HUDEP-2 (cell line): ENCODE data around the gene COX7A2L.
A peak's percentile ranks its signal among the peaks of the same experiment; 100 is the strongest.
"Not testable (repeated sequence)": the region's sequence is repeated elsewhere in the genome, so short reads cannot be mapped to it uniquely, and the experiment has no call there.

Experiments used
- DNase-seq, 76 experiments: peaks; one replicate each; lab custom pipeline; 2025; ENCODE audit not compliant: unreplicated experiment in 76 of 76; lab: John Stamatoyannopoulos, UW

COX7A2L gene, protein sequence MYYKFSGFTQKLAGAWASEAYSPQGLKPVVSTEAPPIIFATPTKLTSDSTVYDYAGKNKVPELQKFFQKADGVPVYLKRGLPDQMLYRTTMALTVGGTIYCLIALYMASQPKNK

DNA sequence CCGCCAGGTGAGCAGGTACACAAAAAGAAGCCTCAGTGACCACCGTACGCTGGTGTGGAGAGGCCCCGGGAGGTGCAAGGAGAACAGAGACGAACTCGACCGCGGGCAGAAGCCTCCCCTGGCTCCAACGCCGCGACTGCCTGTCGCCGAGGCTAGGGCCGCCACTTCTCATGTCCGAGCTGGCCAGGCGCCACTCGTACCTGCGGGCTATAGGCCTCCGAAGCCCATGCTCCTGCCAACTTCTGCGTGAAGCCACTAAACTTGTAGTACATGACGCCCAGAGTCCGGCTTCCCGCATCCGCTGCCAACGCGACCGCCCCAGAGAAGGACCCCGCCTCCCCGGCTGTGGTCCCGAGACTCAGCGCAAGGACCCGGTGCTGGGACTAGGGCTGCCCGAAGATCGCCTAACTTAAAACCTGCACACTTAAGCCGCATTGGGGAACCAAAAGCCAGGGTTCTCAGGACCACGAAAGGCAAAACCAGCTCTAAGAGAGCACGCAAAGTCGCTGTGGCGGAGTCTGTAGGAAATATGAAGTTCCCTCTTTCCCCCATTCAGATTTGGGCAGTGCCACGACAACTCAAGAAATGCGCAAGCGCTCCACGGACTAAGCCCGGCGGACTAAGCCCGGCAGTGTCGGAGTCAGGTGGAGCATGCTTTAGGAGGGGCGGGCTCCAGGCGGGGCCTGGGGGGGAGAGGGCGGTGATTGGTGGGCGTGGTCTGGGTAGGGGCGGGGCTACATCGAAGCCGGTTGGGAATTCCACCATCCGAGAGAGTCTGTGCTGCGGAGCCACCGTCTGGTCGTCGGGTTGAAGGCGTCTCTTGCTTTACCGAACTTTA lies at the start of gene COX7A2L:
Gene COX7A2L (minus strand): TSS at position 328 of the 838 bp plus-strand sequence. CDS start 56 bp downstream, at position 272.
- peak in 75 of 76 experiments; percentile 48 to 99 (median 91) for DNase-seq

DNA sequence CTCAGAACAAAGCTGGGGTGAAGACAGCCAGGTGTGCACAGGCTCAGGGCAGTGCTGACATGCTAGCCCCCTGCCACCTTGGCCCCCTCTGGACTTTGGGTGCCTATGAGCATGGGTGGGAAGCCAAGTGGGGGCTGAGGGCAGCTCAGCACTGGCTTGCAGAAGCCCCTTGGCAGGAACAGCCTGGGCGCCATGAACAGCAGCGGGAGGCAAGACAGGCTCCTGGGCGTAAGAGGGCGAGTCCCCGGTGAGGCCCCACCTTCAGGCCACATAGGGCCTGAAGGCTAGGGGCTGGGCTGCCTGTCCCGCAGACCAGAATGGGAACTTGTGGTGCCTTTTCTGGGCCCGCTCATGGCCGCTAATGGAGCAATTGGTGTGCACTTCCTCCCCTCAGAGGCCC lies 47.0 kb upstream of the COX7A2L start:
- no peak for DNase-seq

DNA sequence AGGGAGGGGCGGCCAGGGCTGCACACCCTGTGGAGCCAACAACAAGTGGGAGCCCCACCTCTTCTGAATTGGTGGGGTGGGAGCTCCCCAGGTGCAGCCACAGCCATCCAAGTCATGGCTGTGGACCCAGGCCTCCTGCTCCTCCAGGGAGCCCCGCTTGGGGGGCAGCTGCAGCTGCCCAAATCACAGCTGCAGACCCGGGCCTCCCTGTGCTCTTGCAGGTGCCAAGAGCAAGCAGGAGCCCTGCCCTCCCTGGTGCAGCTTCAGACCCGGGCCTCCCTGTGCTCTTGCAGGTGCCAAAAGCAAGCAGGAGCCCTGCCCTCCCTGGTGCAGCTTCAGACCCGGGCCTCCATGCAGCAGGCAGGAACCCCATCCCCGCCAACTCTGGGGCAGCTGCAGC lies 46.5 kb upstream of the COX7A2L start:
- DNase-seq: no peak

DNA sequence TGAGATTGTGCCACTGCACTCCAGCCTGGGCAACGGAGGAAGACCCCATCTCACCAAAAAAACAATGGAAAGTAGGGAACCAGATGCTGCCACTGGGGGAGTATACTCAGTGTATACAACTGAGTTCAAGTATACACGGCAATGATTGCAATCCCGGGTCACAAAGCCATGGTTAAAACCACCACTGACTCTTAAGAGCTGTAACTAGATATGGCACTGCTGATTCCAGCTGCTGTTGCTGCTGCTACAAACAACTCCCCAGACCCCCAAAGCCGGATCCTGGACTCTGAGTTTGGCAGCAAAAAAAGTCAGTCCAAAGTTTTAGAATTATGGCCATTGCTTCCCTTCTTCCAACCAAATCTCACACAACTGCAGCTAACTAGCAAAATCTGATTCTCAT lies 43.7 kb upstream of the COX7A2L start:
- DNase-seq: no peak

DNA sequence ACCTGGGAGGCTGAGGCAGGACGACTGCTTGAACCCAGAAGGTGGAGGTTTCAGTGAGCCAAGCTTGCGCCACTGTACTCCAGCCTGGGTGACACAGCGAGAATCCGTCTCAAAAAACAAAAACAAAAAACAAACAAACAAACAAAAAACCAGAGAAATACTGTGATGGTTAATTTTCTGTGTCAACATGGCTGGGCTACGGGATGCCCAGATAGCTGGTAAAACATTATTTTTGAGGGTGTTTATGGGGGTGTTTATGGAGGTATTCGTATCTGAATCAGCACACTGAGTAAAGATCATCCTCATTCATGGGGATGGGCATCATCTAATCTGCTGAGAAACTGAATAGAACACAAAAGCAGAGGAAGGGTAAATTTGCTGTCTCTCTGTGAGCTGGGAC lies 40.8 kb upstream of the COX7A2L start:
- no peak for DNase-seq

DNA sequence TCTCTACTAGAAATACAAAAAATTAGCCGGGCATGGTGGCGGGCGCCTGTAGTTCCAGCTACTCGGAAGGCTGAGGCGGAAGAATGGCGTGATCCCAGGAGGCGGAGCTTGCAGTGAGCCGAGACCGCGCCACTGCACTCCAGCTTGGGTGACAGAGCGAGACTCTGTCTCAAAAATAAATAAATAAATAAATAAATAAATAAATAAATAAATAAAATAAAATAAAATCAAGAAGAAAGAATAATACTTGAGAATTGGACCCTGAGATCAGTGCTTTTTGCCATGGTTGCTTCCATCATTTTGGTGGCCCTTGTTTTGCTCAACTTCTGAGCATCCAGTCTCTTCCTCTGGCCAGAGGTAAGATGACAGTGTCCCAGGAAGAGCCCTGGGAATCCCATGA lies 37.0 kb upstream of the COX7A2L start:
- not testable (repeated sequence) for DNase-seq

DNA sequence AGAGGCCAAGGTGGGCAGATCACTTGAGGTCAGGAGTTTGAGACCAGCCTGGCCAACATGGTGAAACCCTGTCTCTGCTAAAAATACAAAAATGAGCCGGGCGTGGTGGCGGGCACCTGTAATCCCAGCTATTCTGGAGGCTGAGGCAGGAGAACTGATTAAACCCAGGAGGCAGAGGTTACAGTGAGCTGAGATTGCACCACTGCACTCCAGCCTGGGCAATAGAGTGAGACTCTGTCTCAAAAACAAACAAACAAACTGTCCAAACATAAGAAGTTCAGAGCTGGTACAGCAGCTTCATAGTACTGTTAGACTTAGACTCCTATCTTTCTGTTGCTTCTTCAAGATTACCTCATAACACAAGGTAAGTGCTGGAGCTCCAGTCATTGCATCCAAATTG lies 32.3 kb upstream of the COX7A2L start:
- not testable (repeated sequence) for DNase-seq

DNA sequence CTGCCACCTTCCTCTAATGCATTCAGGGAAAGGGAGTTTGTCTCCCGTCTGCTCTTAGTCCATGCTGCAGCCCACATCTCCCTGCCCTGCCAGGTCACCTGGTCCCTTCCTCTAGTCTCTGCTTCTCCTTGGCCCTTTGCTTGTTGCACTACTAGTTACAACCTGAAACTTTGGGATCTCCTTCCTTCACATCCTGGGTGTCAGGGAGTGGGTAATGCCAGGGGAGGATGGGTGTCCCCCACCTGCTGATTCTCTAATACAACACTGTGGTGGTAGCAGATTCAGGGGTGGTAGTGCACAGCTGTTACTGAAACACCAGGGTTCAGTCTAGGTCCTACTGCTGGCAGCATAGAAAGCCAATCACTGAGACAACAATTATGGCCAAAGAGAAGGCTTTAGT lies 31.2 kb upstream of the COX7A2L start:
- DNase-seq: no peak

DNA sequence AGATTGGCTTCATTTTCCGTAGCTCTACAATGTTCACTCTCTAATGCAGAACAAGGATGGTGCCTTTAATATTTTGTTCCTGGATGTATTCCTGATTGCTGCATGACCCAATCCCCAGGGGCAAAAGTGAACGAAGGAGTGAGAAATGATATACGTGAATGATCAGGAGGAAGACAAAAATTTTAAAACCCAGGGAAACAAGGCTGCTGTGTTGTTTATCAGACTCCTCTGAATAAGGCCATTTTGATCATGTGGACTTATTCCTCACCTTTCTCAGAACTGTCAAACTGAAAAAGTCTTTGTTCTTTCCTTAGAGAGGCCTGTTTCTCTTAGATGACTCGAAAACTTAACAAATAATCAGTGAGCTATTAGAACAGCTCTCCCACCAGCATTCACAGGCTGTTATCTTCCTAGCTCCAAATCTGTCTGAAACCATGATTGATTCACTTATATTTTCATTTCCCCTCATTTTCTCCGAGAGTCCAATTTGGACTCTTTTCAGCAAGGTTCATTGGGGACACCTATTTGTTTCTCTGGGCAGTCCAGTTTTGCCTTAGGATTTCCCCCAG lies 29.5 kb upstream of the COX7A2L start:
- DNase-seq: no peak

DNA sequence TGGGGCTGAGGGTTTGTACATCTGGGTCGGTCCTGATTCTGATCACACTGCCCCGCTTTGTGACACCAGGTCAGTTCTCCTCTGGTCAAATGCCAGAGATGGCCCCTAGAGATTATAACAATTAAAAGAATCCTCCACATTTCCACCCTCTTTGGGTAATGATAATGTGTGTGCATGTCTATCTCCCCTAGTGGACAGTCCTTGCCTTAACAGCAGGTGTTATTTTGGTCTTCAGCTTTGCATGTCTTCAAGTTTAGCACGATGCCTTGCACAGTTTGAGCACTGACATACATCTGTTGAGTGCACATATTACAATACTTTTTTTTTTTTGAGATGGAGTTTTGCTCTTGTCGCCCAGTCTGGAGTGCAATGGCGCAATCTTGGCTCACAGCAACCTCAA lies 25.7 kb upstream of the COX7A2L start:
- DNase-seq: peak in 9 of 76 experiments; percentile 1 to 19 (median 10)

DNA sequence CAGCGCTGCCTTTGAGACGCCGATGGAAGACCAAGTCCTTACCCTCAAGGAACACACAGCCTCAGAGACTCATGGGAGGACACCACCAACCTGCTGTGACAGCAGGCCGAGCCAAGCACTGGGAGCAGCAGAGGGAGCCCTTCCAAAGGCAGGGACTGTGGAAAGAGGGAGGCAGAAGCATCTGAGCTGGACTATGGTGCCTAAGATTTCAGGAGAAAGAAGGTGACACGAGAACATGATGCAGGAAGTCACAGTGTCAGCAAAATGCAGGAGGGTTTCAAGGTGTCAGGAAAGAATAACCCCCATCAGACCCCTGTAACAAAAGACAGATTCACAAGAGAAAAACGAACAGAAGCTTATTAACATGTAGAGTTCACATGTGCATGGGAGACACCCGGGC lies 24.2 kb upstream of the COX7A2L start:
- DNase-seq: no peak

DNA sequence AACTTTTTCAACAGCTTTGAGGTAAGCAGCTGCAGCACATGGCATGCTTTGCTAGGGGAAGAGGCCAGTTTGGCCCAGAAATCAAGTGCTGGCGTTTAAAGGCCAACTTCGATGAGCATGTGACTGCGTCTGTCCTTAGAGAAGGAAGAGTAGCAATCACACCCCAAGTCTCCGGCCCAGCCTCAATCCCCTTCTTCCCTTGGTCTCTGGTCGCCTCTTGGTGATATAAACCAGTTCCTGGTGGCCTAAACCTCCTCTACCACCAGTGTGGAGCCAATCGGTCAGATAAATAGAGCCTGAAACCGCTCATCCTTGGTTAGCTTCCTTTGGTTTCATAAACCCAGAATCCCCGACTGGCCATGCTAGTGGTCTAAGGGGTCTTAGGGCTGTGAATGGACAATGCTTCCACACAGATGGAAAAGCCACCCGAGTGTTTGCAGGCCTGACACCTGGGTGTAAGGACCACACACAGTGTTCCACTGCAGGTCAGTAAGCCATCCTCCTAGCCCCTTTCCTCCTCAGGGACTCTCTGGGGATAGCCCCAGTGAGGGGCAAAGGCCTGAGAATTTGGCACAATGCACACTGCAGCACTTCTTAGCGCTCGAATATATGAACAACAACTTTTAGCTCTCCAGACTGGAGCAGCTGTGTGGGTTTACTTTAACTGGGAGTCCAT lies 23.0 kb upstream of the COX7A2L start:
- DNase-seq: no peak

DNA sequence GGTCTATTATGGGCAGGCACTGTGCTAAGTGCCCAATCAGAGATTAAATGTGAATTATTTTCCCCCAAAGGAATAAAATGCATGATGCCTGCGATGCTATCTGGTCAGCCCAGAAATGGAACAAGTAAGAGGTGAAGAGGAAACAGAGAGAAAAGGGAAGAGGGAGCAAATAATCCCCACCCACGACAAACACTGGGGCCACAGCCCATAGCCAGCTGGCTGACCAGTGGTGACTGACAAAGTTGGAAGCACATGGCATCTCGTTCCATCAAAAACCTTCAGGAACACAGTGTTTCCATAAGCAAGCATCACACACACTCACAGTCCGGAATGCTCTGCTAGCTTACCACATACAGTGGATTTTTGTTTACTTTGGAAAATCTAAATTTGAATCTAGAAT lies 21.1 kb upstream of the COX7A2L start:
- no peak for DNase-seq

DNA sequence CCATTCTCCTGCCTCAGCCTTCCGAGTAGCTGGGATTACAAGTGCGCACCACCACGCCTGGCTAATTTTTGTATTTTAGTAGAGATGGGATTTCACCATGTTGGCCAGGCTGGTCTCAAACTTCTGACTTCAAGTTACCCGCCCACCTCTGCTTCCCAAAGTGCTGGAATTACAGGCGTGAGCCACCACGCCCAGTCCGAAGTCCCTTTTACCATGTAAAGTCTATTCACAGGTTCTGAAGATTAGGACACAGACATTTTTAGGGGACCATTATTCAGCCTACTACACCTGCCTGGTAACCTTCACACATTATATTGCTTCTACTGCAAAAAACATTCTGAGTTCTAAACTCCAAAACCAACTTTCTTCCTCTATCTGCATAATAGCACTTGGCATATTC lies 19.0 kb upstream of the COX7A2L start:
- not testable (repeated sequence) for DNase-seq

DNA sequence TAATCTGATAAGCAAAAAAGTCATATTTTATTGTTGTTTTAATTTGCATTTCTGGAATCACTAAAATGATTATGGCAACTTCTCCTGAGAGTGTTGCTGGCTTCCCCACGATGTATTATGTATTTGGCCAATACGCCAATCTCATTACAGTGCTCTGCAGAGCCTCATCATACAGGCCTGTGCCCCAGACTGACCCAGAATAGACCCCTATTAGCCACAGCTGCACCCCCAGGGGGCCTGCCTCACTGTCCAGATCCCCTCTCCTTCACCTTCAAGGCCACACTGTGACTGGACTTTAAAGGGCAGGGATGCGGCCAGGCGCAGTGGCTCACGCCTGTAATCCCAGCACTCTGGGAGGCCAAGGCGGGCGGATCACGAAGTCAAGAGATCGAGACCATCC lies 17.4 kb upstream of the COX7A2L start:
- DNase-seq: no peak

DNA sequence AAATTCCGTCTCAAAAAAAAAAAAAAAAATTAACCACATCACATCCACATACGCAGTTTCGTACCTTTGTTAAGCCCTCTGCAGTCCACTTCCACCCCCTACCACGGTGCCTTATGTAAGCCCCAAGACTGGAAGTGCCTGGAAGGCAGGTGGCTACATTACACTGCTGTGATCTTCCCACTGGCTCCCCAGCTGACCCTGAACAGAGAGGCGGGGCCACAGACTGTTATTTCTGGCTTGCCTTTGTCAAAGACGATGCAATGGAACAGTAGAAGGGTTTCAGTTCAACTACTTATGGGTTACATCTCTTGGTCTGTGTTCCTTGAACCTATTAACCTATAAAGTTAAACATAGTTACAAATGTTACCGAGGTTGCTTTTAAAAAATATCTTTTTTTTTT lies 15.7 kb upstream of the COX7A2L start:
- DNase-seq: no peak

DNA sequence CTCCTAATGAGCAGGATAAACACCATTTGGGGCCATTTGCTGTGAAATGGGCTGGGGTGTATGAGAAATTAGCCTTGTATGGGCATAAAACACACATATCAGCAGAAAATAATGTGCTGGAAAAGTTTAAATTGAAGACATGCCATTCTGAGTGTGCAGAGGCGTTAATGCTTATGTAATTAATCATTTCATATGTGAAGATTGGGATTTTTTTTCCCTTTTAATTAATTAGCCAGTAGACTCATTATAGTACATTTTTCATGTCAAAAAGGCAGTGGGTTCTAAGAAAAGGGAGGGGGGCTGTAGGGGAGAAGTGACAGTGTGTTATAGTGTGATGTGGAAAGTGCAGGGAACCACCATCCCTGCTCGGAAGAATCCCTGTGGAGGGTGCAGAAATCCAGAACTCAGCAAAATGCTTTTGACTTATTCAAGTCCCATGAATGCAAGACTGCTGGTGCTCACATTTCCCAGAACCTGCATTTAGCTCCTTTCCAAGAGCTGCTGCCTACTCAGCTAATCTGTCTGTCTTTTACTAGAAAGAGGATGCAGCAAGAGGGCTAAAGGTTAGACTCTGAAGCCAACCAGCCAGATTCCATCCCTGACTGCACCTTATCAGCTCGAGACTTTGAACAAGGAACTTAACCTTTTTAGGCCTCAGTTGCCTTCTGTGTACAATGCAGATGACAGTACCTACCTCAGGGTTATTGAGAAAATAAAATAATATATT lies 11.6 kb upstream of the COX7A2L start:
- no peak for DNase-seq

DNA sequence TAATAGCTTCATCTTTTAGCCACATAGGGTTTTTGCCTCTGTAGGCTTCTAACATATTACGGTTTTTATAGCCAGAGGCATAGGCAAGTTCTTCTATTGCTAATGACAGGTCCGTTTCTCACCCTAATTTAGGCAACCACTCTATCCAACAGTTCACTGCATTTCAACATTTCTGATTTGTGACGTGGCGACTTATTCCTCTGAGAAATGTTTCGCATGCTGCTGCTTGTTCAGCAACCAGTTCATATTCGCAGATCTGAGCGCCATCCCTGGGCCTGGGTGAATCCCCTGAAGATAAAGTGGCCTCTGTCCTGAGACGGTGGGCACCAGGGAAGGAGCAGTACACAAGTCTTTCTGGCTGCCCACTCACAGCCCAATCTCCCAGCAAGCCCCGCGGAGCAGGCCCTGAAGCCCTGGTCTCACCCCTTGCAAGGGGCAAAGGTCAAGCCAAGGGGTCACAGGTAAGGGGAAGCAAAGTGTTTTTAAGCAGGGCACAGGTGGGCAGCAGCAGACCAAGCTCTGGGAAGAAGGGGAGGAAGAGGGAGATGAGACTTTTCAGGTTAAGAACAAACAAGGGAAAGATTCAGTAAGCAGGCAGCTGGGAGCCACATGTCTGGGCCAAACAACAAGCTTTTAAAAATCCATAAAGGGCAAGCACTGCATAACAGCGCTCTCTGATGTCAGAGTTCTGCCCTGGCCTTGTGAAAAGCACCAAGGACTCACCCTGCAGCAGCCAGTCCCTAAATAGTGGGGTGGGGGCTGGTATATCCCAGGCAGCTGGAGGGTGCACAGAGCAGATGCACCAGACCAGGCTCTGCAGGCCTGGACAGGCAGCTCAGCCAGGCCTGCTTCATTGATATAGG lies 10.8 kb upstream of the COX7A2L start:
- no peak for DNase-seq

DNA sequence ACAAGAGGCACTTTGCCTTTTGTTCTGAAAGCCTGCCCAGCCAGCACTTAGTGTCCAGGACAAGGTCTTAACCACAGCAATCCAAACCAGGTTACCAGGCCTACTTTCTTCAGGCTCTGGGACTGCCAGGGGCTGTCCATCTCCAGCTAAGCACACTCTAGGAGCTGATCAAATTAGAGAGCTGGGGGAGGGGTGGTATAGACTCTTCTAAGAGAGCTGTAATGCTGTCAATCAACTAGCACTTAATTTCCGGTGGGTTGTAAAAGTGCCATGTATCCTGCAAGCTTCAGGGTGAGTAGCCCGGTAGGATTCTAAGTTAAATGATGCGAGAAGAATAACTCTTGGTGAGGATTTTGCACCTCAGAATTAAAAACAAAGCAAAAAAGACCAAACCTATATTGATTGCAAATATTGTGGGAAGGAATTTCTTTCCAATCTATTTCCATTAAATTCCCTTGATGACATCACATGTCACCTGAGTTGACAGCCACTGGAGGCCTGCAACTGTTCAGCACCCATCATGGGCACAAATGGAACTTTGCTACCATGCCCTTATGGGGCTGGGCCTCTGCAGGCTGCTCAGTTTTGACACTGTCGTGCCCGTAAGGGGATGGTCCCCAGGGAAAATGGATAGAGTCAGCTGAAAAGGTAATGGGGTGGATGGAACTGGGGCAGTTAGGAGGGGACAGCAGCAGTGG lies 8.7 kb upstream of the COX7A2L start:
- DNase-seq: no peak
